ENCODE measurements around the gene PSMD3.
"Not testable (repeated sequence)": the region's sequence is repeated elsewhere in the genome, so short reads cannot be mapped to it uniquely, and the experiment has no call there.

DNA sequence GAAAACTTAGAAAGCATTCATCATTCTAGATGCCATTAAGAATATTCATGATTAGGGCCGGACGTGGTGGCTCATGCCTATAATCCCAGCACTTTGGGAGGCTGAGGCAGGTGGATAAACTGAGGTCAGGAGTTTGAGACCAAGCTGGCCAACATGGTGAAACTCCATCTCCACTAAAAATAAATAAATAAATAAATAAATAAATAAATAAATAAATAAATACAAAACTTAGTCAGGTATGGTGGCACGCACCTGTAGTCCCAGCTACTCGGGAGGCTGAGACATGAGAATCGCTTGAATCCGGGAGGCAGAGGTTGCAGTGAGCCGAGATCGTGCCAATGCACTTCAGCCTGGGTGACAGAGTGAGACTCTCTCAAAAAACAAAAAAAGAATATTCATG is 20.7 kb downstream of the PSMD3 start:
- TF ChIP-seq, protein P1, sequence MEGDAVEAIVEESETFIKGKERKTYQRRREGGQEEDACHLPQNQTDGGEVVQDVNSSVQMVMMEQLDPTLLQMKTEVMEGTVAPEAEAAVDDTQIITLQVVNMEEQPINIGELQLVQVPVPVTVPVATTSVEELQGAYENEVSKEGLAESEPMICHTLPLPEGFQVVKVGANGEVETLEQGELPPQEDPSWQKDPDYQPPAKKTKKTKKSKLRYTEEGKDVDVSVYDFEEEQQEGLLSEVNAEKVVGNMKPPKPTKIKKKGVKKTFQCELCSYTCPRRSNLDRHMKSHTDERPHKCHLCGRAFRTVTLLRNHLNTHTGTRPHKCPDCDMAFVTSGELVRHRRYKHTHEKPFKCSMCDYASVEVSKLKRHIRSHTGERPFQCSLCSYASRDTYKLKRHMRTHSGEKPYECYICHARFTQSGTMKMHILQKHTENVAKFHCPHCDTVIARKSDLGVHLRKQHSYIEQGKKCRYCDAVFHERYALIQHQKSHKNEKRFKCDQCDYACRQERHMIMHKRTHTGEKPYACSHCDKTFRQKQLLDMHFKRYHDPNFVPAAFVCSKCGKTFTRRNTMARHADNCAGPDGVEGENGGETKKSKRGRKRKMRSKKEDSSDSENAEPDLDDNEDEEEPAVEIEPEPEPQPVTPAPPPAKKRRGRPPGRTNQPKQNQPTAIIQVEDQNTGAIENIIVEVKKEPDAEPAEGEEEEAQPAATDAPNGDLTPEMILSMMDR (IDR thresholded peaks at IDR 0.05), result not testable (repeated sequence)
- TF ChIP-seq POLR2A (IDR thresholded peaks at IDR 0.05), result not testable (repeated sequence)

Measured in Peyer's patch (tissue), 4 donors.